ENCODE results near the gene CBLL1. TPM values are rescaled to one million over a fixed set of nuclear protein-coding genes. Genes with fewer than 3 reads are reported as not detected.

CBLL1 gene
- total and polyA plus RNA-seq, 2 donors (not counting 1 experiment from before 2014, with no cell fraction given) = 22.1 to 57.2 TPM

GRCh38 chr7:107783648-107784047, 39.7 kb downstream of the CBLL1 start:
- intact Hi-C loops (cut with micrococcal nuclease) = no loop called here
- H3K27ac ChIP-seq (ENCODE audit: low read length in 2 of 2) = no peak overlapping the region
- TF ChIP-seq CTCF (IDR thresholded peaks at IDR 0.05) (no peak), EZH2 (IDR thresholded peaks at IDR 0.05; ENCODE audit: borderline replicate concordance, insufficient read depth, low read depth, low read length, poor library complexity, severe bottlenecking) (no peak)
- ChIA-PET CTCF (no interaction called here), POLR2A (no interaction called here)
- peaks cover 7% of the 10 kb centered on the region for H3K27me3 Mint-ChIP-seq
- H2AFZ ChIP-seq (ENCODE audit: insufficient read depth, low read depth, low read length, poor library complexity, severe bottlenecking) = no peak overlapping the region
- no peak overlapping the region for H3K9ac ChIP-seq (ENCODE audit: low read length)
- H3K4me2 ChIP-seq (replicated peaks; ENCODE audit: low read depth, low read length, poor library complexity, severe bottlenecking) = no peak overlapping the region
- H3K4me3 Mint-ChIP-seq = no peak overlapping the region
- no CpG with 5 or more reads among the region's 1 CpG for WGBS (ENCODE audit: insufficient coverage)
- no peaks in the 10 kb centered on the region for H3K9me3 Mint-ChIP-seq (ENCODE audit: insufficient read depth)
- no peaks in the 10 kb centered on the region for H3K36me3 ChIP-seq (replicated peaks in 1 of 2; ENCODE audit: control extremely low read depth in 1 of 2, control insufficient read depth in 1 of 2, extremely low read depth in 1 of 2, insufficient read depth in 2 of 2, low read length in 1 of 2)
- ATAC-seq (ENCODE audit: low read depth) = no peak
- no peak overlapping the region for H3K4me3 ChIP-seq (ENCODE audit: control extremely low read depth in 1 of 5, extremely low read depth in 1 of 5, insufficient read depth in 1 of 5, low read depth in 2 of 5, low read length in 4 of 5)
- no peaks in the 10 kb centered on the region for H3K9me3 ChIP-seq (ENCODE audit: control extremely low read depth in 1 of 3, control insufficient read depth in 2 of 3, insufficient read depth in 1 of 3, low read length in 2 of 3)
- no peaks in the 10 kb centered on the region for H3K4me1 ChIP-seq (ENCODE audit: control insufficient read depth in 2 of 2, insufficient read depth in 2 of 2, low read length in 2 of 2)
- no peaks in the 10 kb centered on the region for H3K79me2 ChIP-seq (ENCODE audit: control insufficient read depth, insufficient read depth, low read length)
- H3K27me3 ChIP-seq (replicated peaks in 1 of 4; ENCODE audit: control extremely low read depth in 1 of 4, control insufficient read depth in 3 of 4, insufficient read depth in 4 of 4, low read length in 3 of 4) = no peaks in the 10 kb centered on the region
- H4K20me1 ChIP-seq (ENCODE audit: control insufficient read depth, insufficient read depth, low read length, poor library complexity, severe bottlenecking) = no peaks in the 10 kb centered on the region
- H3K4me1 Mint-ChIP-seq = no peaks in the 10 kb centered on the region
- no peak for DNase-seq
- H3K27ac Mint-ChIP-seq = no peak overlapping the region

GRCh38 chr7:107785170-107785569, 41.2 kb downstream of the CBLL1 start:
- peaks cover 1% of the 10 kb centered on the region for H3K4me1 Mint-ChIP-seq
- intact Hi-C loops (cut with micrococcal nuclease) = no loop called here
- no CpG with 5 or more reads among the region's 2 CpGs for WGBS (ENCODE audit: insufficient coverage)

More at GRCh38 chr7:107785170-107785569, 41.2 kb downstream of the CBLL1 start:
- Histone ChIP-seq H3K4me1 (ENCODE audit: control insufficient read depth in 2 of 2, insufficient read depth in 2 of 2, low read length in 2 of 2) (no peaks in the 10 kb centered on the region), H3K27me3 (replicated peaks in 1 of 4; ENCODE audit: control extremely low read depth in 1 of 4, control insufficient read depth in 3 of 4, insufficient read depth in 4 of 4, low read length in 3 of 4) (no peaks in the 10 kb centered on the region), H3K36me3 (replicated peaks in 1 of 2; ENCODE audit: control extremely low read depth in 1 of 2, control insufficient read depth in 1 of 2, extremely low read depth in 1 of 2, insufficient read depth in 2 of 2, low read length in 1 of 2) (no peaks in the 10 kb centered on the region), H4K20me1 (ENCODE audit: control insufficient read depth, insufficient read depth, low read length, poor library complexity, severe bottlenecking) (no peaks in the 10 kb centered on the region), H2AFZ (ENCODE audit: insufficient read depth, low read depth, low read length, poor library complexity, severe bottlenecking) (no peak overlapping the region), H3K4me3 (ENCODE audit: control extremely low read depth in 1 of 5, extremely low read depth in 1 of 5, insufficient read depth in 1 of 5, low read depth in 2 of 5, low read length in 4 of 5) (no peak overlapping the region), H3K9ac (ENCODE audit: low read length) (no peak overlapping the region), H3K9me3 (ENCODE audit: control extremely low read depth in 1 of 3, control insufficient read depth in 2 of 3, insufficient read depth in 1 of 3, low read length in 2 of 3) (no peaks in the 10 kb centered on the region), H3K4me2 (replicated peaks; ENCODE audit: low read depth, low read length, poor library complexity, severe bottlenecking) (no peak overlapping the region), H3K27ac (ENCODE audit: low read length in 2 of 2) (no peak overlapping the region), H3K79me2 (ENCODE audit: control insufficient read depth, insufficient read depth, low read length) (no peaks in the 10 kb centered on the region)
- ChIA-PET CTCF (no interaction called here), POLR2A (no interaction called here)
- DNase-seq = no peak
- no peak overlapping the region for H3K27ac Mint-ChIP-seq
- TF ChIP-seq EZH2 (IDR thresholded peaks at IDR 0.05; ENCODE audit: borderline replicate concordance, insufficient read depth, low read depth, low read length, poor library complexity, severe bottlenecking) (no peak), CTCF (IDR thresholded peaks at IDR 0.05) (no peak)
- no peak overlapping the region for H3K4me3 Mint-ChIP-seq
- no peaks in the 10 kb centered on the region for H3K9me3 Mint-ChIP-seq (ENCODE audit: insufficient read depth)
- H3K27me3 Mint-ChIP-seq = peaks cover 7% of the 10 kb centered on the region
- no peak for ATAC-seq (ENCODE audit: low read depth)

All from B cell (primary cell).